Neutrophil (primary cell): Measurements from ENCODE around the gene MLLT3.

ENCODE experiments used
- H3K27ac ChIP-seq: fragments of 200-600 bp; sonication (generic); 2 replicates; pipeline ENCODE4 v1.5.1; 2016; ENCODE audit warnings: mild to moderate bottlenecking, moderate library complexity
- H3K27me3 ChIP-seq: fragments of 200-600 bp; sonication (generic); 2 replicates; pipeline ENCODE4 v1.6.0; 2016; ENCODE audit warnings: mild to moderate bottlenecking
- H3K36me3 ChIP-seq: fragments of 200-600 bp; sonication (generic); 2 replicates; pipeline ENCODE4 v1.5.1; 2017
- H3K4me1 ChIP-seq, 2 experiments: fragments of 200-600 bp in 1 of 2; sonication (generic) in 1 of 2; 1 replicate in 1 of 2; 2 replicates in 1 of 2; pipeline versions ENCODE4 v1.5.1 to v1.6.1; 2013 to 2016; ENCODE audit warnings: low read depth in 1 of 2, low read length in 1 of 2, mild to moderate bottlenecking in 1 of 2, moderate library complexity in 1 of 2; ENCODE audit not compliant: control insufficient read depth in 1 of 2, insufficient read depth in 1 of 2
- H3K4me3 ChIP-seq, 2 experiments: fragments of 200-600 bp in 1 of 2; sonication (generic) in 1 of 2; 1 replicate in 1 of 2; 2 replicates in 1 of 2; pipeline ENCODE4 v1.5.1; 2013 to 2016; ENCODE audit warnings: low read depth in 1 of 2, low read length in 1 of 2, mild to moderate bottlenecking in 1 of 2, moderate library complexity in 1 of 2
- H3K9me3 ChIP-seq: fragments of 200-600 bp; sonication (generic); 2 replicates; pipeline ENCODE4 v1.5.1; 2016
- CTCF ChIP-seq: fragments of 200-600 bp; sonication (generic); IDR thresholded peaks from 2 replicates; pipeline ENCODE4 v1.5.1; 2016; ENCODE audit warnings: antibody characterized with exemption

The MLLT3 gene

GRCh38 chr9:20473515-20474013 is 148.7 kb downstream of the MLLT3 start:
- no peaks in the 10 kb centered on the region for H3K27me3 ChIP-seq
- H3K27ac ChIP-seq, result no peak overlapping the region
- no peaks in the 10 kb centered on the region for H3K9me3 ChIP-seq
- H3K4me3 ChIP-seq, result no peak overlapping the region
- no peaks in the 10 kb centered on the region for H3K4me1 ChIP-seq
- no peak for TF ChIP-seq CTCF
- H3K36me3 ChIP-seq, result no peaks in the 10 kb centered on the region

- TF ChIP-seq CTCF, result no peak
- Histone ChIP-seq H3K9me3 (no peaks in the 10 kb centered on the region), H3K4me1 (no peaks in the 10 kb centered on the region), H3K27ac (no peak overlapping the region), H3K4me3 (no peak overlapping the region), H3K27me3 (no peaks in the 10 kb centered on the region), H3K36me3 (no peaks in the 10 kb centered on the region)
Observed at GRCh38 chr9:20472342-20473045, 149.8 kb downstream of the MLLT3 start.

- Histone ChIP-seq H3K4me3 (no peak overlapping the region), H3K27me3 (no peaks in the 10 kb centered on the region), H3K4me1 (no peaks in the 10 kb centered on the region), H3K36me3 (no peaks in the 10 kb centered on the region), H3K27ac (no peak overlapping the region), H3K9me3 (no peaks in the 10 kb centered on the region)
- TF ChIP-seq CTCF, result no peak
Observed at GRCh38 chr9:20466328-20467008, 155.8 kb downstream of the MLLT3 start.

- H3K9me3 ChIP-seq, result no peaks in the 10 kb centered on the region
- no peak for TF ChIP-seq CTCF
- no peaks in the 10 kb centered on the region for H3K27me3 ChIP-seq
- no peak overlapping the region for H3K27ac ChIP-seq
- H3K36me3 ChIP-seq, result no peaks in the 10 kb centered on the region
- H3K4me1 ChIP-seq, result no peaks in the 10 kb centered on the region
- no peak overlapping the region for H3K4me3 ChIP-seq
Observed at GRCh38 chr9:20464242-20464641, 158.1 kb downstream of the MLLT3 start.

GRCh38 chr9:20463823-20464222 is 158.5 kb downstream of the MLLT3 start:
- no peaks in the 10 kb centered on the region for H3K9me3 ChIP-seq
- H3K4me1 ChIP-seq, result no peaks in the 10 kb centered on the region
- H3K36me3 ChIP-seq, result no peaks in the 10 kb centered on the region
- H3K27me3 ChIP-seq, result no peaks in the 10 kb centered on the region
- no peak overlapping the region for H3K4me3 ChIP-seq
- H3K27ac ChIP-seq, result no peak overlapping the region
- no peak for TF ChIP-seq CTCF
